ENCODE measurements around the gene SLIT1. TPM values are rescaled to one million over a fixed set of nuclear protein-coding genes. Genes with fewer than 3 reads are reported as not detected.

The SLIT1 gene
- total RNA-seq, 1 donor from 2014 or later, result 0.51 TPM

DNA sequence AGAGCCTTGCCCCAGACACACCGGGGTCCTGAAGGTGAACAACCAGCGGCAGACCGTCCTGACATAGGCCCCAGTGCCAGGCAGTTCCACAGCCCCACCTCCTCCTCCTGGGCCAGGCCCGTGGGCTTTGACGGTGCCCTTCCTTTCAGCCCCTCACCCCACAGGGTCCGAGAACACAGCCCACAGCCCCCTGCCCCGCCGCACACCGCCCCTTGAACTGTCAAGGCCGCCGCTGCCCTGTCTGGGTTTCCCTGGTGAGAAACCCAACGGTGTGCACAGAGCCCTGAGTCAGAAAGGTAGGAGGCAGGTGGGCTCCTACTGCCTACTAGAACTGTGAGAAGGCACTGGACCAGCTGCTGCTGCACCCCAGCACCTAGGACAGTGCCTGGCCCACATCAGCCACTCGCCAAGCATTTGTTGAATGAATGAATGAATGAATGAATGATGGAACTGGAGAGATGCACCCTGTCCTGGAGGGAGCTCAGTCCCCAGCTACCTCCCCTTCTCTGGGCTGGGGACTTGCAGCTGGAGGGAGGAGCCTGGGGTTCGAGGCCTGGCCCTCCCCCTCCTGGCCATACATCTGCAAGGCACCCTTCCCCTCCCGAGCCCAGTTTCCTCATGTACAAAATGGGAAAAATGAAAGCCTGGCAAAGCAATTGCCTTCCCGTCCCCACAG lies 117.9 kb downstream of the SLIT1 start:
- intact Hi-C loops (cut with micrococcal nuclease), result no loop called here
- no peaks in the 10 kb centered on the region for H3K36me3 Mint-ChIP-seq (ENCODE audit: low read depth)
- ChIA-PET CTCF (interaction anchor here (0.6 to 7.8 kb wide), 3 partner anchors 31 to 142 kb away, joined by 3 to 234 read pairs (median 4); no protein-coding TSS in a partner anchor), POLR2A (no interaction called here)
- H3K27ac Mint-ChIP-seq, result no peak overlapping the region
- H3K27me3 Mint-ChIP-seq, result peaks cover 34% of the 10 kb centered on the region
- TF ChIP-seq, protein P1, sequence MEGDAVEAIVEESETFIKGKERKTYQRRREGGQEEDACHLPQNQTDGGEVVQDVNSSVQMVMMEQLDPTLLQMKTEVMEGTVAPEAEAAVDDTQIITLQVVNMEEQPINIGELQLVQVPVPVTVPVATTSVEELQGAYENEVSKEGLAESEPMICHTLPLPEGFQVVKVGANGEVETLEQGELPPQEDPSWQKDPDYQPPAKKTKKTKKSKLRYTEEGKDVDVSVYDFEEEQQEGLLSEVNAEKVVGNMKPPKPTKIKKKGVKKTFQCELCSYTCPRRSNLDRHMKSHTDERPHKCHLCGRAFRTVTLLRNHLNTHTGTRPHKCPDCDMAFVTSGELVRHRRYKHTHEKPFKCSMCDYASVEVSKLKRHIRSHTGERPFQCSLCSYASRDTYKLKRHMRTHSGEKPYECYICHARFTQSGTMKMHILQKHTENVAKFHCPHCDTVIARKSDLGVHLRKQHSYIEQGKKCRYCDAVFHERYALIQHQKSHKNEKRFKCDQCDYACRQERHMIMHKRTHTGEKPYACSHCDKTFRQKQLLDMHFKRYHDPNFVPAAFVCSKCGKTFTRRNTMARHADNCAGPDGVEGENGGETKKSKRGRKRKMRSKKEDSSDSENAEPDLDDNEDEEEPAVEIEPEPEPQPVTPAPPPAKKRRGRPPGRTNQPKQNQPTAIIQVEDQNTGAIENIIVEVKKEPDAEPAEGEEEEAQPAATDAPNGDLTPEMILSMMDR (IDR thresholded peaks at IDR 0.05), result no peak
- no peak overlapping the region for H3K4me3 Mint-ChIP-seq
- ATAC-seq (ENCODE audit: low read depth) (no peak), DNase-seq (no peak)
- H3K4me1 Mint-ChIP-seq, result no peaks in the 10 kb centered on the region
- H3K9me3 Mint-ChIP-seq, result no peaks in the 10 kb centered on the region

DNA sequence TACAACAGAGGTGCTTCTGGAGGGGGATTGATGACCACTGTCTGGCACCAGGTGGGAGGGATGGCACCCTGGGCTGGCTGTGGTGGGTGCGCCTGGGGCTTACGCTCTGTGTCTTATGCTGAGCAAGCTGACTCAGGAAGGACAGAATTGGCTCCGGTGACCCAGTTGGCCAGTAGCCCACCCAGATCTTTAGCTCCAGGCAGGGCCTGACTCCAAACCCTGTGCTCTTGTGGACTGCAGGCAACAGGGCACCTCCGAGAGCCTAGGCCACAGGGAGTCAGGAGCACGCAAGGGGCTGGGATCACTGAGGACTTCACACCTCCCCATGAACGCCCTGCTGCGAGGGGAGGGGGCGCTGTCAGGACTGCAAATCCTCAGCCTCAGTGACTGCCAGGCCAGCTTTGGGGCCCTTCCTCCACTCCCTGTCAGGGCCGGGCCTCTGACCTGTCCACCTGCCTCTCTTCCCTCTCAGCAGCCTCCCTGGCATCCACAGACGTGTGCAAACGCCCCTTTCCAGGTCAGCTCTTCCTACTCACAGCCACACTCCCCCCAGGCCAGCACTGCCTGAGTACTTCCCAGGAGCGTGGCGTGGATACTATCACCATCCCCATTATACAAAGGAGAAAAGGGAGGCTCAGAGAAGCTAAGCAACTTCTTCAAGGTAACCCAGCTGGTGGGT lies 118.7 kb downstream of the SLIT1 start:
- DNase-seq, result no peak
- Mint-ChIP-seq H3K27ac (no peak overlapping the region), H3K4me3 (no peak overlapping the region), H3K36me3 (ENCODE audit: low read depth) (no peaks in the 10 kb centered on the region), H3K4me1 (no peaks in the 10 kb centered on the region), H3K27me3 (peaks cover 32% of the 10 kb centered on the region), H3K9me3 (no peaks in the 10 kb centered on the region)
- POLR2A ChIA-PET, result no interaction called here
- CTCF ChIA-PET, result interaction anchor here (0.6 to 1.2 kb wide), 2 partner anchors 30 to 42 kb away, joined by 3 to 4 read pairs; no protein-coding TSS in a partner anchor
- intact Hi-C loops (cut with micrococcal nuclease), result no loop called here
- no peak for ATAC-seq (ENCODE audit: low read depth)
- TF ChIP-seq, protein P1 (IDR thresholded peaks at IDR 0.05), result no peak

DNA sequence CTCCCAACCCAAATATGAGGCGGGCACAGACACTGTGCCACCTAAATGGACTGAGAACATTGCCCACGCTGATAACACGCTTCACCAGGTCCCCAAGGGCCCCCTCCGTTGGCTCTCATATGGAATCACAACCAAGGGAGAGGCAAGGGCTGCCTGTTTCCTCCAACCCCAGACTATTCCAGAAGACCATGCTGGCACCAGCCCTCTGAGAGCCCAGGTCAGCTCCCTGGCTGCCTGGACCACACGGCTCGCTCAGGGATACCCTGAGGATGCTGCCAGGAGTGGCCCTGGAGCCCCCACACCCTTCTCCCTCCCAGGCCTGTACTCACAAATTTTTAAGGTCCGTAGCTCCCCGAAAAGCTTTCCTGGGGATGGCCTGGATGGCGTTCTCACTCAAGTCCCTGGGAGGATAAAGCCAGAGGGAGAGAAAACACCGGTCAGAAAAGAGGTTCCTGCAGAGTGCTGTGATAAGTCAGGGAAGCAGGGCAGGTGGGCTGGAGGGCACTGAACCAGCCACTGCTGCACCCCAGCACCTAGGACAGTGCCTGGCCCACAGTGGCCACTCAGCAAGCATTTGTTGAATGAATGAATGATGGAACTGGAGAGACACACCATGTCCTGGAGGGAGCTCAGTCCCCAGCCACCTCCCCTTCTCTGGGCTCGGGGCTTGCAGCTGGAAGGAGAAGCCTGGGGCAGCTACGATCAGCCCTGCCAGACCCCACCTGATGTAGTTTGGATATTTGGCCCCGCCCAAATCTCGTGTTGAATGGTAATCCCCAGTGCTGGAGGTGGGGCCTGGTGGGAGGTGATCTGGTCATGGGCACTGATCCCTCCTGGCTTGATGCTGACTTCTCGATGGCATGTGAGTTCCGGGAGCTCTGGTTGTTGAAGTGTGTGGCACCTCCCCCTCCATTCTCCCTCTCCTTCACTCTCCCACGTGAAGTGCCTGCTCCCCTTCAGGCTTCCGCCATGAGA lies 119.8 kb downstream of the SLIT1 start:
- Mint-ChIP-seq H3K9me3 (no peaks in the 10 kb centered on the region), H3K27ac (no peak overlapping the region), H3K4me3 (no peak overlapping the region), H3K27me3 (peaks cover 28% of the 10 kb centered on the region), H3K4me1 (no peaks in the 10 kb centered on the region), H3K36me3 (ENCODE audit: low read depth) (no peaks in the 10 kb centered on the region)
- intact Hi-C loops (cut with micrococcal nuclease), result no loop called here
- ChIA-PET POLR2A (no interaction called here), CTCF (interaction anchor here (0.5 kb wide), 1 partner anchor 144 kb away, joined by 3 read pairs; no protein-coding TSS in a partner anchor)
- DNase-seq (no peak), ATAC-seq (ENCODE audit: low read depth) (no peak)
- TF ChIP-seq, protein P1 (IDR thresholded peaks at IDR 0.05), result no peak

DNA sequence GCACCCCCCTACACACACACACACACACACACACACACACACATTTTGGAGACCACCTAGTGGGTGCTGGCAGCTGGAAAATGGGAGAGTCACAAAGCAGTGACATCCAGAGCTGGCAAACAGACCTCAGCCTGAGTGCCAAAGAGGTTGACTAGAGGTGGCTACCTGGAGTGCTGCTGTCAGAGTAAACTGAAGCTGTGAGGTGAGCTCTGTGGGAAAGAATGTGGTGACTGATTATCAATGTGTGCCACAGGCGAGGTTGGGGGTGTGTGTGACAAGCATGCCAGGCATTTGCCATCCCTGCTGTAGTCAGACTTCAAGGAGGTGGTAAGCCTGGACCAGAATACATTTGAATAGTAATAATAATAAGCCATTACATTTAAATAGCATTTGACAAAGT lies 120.6 kb downstream of the SLIT1 start:
- ChIA-PET CTCF (interaction anchor here (0.5 to 1.0 kb wide), 2 partner anchors 8 to 145 kb away, joined by 3 to 4 read pairs; no protein-coding TSS in a partner anchor), POLR2A (no interaction called here)
- H3K27ac Mint-ChIP-seq, result no peak overlapping the region
- H3K36me3 Mint-ChIP-seq (ENCODE audit: low read depth), result no peaks in the 10 kb centered on the region
- no peak for DNase-seq
- intact Hi-C loops (cut with micrococcal nuclease), result no loop called here
- no peak for ATAC-seq (ENCODE audit: low read depth)
- H3K9me3 Mint-ChIP-seq, result no peaks in the 10 kb centered on the region
- H3K27me3 Mint-ChIP-seq, result peaks cover 23% of the 10 kb centered on the region
- TF ChIP-seq, protein P1 (IDR thresholded peaks at IDR 0.05), result no peak
- H3K4me1 Mint-ChIP-seq, result no peaks in the 10 kb centered on the region
- no peak overlapping the region for H3K4me3 Mint-ChIP-seq

All from activated B cell treated with CpG ODN at 0.5 μM for 24 hours (primary cell).